H1 (cell line): ENCODE measurements around the gene NECAB3. TPM values are rescaled to one million over a fixed set of nuclear protein-coding genes. Genes with fewer than 3 reads are reported as not detected.

ENCODE experiments used
- CTCF ChIA-PET: fragments of 300-600 bp; sonication (Branson Sonifier 250); formaldehyde crosslinking; loops from one replicate; lab custom pipeline; 2021; ENCODE audit not compliant: partially characterized antibody; lab: Charles Lee
- POLR2A ChIA-PET: fragments of 300-600 bp; sonication (Branson Sonifier 250); formaldehyde crosslinking; loops from one replicate; lab custom pipeline; 2021; ENCODE audit warnings: inconsistent platforms; ENCODE audit not compliant: partially characterized antibody; lab: Charles Lee
- DNase-seq, 2 experiments: peaks; one replicate each; pipeline versions ENCODE4 v3.0.0 to v3.0.0-alpha.2; 2010 to 2022; ENCODE audit warnings: low spot score in 2 of 2, low read depth in 1 of 2, mixed read lengths in 1 of 2
- FAIRE-seq: peaks from 2 replicates; lab custom pipeline; 2011; peaks lifted over from hg19 to GRCh38; lab: Jason Lieb, UNC
- H2AFZ ChIP-seq: 2 replicates; pipeline ENCODE4 v1.8.1; 2012; ENCODE audit warnings: low read length, inconsistent platforms
- H2AK5ac ChIP-seq: 2 replicates; pipeline ENCODE4 v1.6.1; 2013; ENCODE audit warnings: low read depth, low read length
- H2BK120ac ChIP-seq: replicated peaks from 2 replicates; pipeline ENCODE3; 2013; ENCODE audit warnings: low read depth, low read length, inconsistent platforms
- H2BK12ac ChIP-seq: 2 replicates; pipeline ENCODE4 v1.6.1; 2013; ENCODE audit warnings: low read depth, low read length
- H2BK15ac ChIP-seq: 2 replicates; pipeline ENCODE4 v1.6.1; 2013; ENCODE audit warnings: low read length
- H2BK20ac ChIP-seq: 2 replicates; pipeline ENCODE4 v1.6.1; 2013; ENCODE audit warnings: low read length
- H2BK5ac ChIP-seq: 2 replicates; pipeline ENCODE4 v1.6.1; 2013; ENCODE audit warnings: low read depth, low read length
- H3K14ac ChIP-seq: 2 replicates; pipeline ENCODE4 v1.6.1; 2013; ENCODE audit warnings: inconsistent platforms; ENCODE audit not compliant: insufficient read length
- H3K18ac ChIP-seq: 2 replicates; pipeline ENCODE4 v1.6.1; 2013; ENCODE audit warnings: low read length; ENCODE audit errors: extremely low read depth
- H3K23ac ChIP-seq: 2 replicates; pipeline ENCODE4 v1.6.1; 2013; ENCODE audit warnings: inconsistent platforms; ENCODE audit not compliant: insufficient read length
- H3K23me2 ChIP-seq: 2 replicates; pipeline ENCODE4 v1.6.1; 2013; ENCODE audit warnings: low read depth, low read length
- H3K27ac ChIP-seq: 2 replicates; pipeline ENCODE4 v1.6.1; 2011; ENCODE audit warnings: low read depth, low read length, inconsistent platforms
- H3K27me3 ChIP-seq, 4 experiments: replicated peaks in 1 of 4; 1 replicate in 1 of 4; 2 replicates in 3 of 4; pipeline versions ENCODE4 v1.6.1 to v1.8.1; 2011 to 2013; ENCODE audit warnings: low read length in 3 of 4, mild to moderate bottlenecking in 3 of 4, inconsistent platforms in 2 of 4, mixed read lengths in 2 of 4, moderate library complexity in 1 of 4; ENCODE audit not compliant: control insufficient read depth in 3 of 4, insufficient read depth in 3 of 4; ENCODE audit errors: extremely low read depth in 1 of 4
- H3K36me3 ChIP-seq, 4 experiments: 2 replicates each; pipeline versions ENCODE4 v1.6.1 to v1.8.1; 2011 to 2013; ENCODE audit warnings: mild to moderate bottlenecking in 4 of 4, low read length in 3 of 4, moderate library complexity in 2 of 4, control low read depth in 1 of 4, inconsistent platforms in 1 of 4; ENCODE audit not compliant: insufficient read depth in 4 of 4, control insufficient read depth in 2 of 4
- H3K4ac ChIP-seq: replicated peaks from 2 replicates; pipeline ENCODE3; 2013; ENCODE audit warnings: low read length, low read depth, mixed read lengths, inconsistent platforms; ENCODE audit not compliant: insufficient read length
- H3K4me1 ChIP-seq, 4 experiments: replicated peaks in 1 of 4; 1 replicate in 1 of 4; 2 replicates in 3 of 4; pipeline versions ENCODE4 v1.6.1 to v1.8.1; 2011 to 2013; ENCODE audit warnings: low read length in 3 of 4, inconsistent platforms in 2 of 4, mixed read lengths in 1 of 4; ENCODE audit not compliant: insufficient read depth in 4 of 4, control insufficient read depth in 3 of 4
- H3K4me2 ChIP-seq, 2 experiments: 2 replicates each; pipeline versions ENCODE4 v1.6.1 to v1.8.1; 2011 to 2013; ENCODE audit warnings: low read depth in 2 of 2, low read length in 2 of 2, control low read depth in 1 of 2, inconsistent platforms in 1 of 2, mild to moderate bottlenecking in 1 of 2; ENCODE audit not compliant: insufficient read depth in 1 of 2
- H3K4me3 ChIP-seq, 4 experiments: fragments of 200-600, 300-600 bp in 1 of 4; sonication (generic), shearing (Covaris generic), sonication (Bioruptor Twin) in 1 of 4; 2 replicates each; pipeline versions ENCODE4 v1.5.1 to v1.8.1; 2011 to 2016; ENCODE audit warnings: low read length in 4 of 4, low read depth in 3 of 4, control low read depth in 2 of 4, inconsistent platforms in 2 of 4, mild to moderate bottlenecking in 2 of 4, mixed read lengths in 1 of 4, moderate library complexity in 1 of 4; ENCODE audit not compliant: insufficient read depth in 2 of 4; ENCODE audit errors: extremely low read depth in 1 of 4
- H3K56ac ChIP-seq: replicated peaks from 2 replicates; pipeline ENCODE3; 2013; ENCODE audit warnings: low read depth, mild to moderate bottlenecking, mixed read lengths, low read length, inconsistent platforms; ENCODE audit not compliant: insufficient read length
- H3K79me1 ChIP-seq: 2 replicates; pipeline ENCODE4 v1.6.1; 2013; ENCODE audit warnings: low read depth, low read length, control low read depth
- H3K79me2 ChIP-seq, 2 experiments: 2 replicates each; pipeline versions ENCODE4 v1.6.1 to v1.8.1; 2012 to 2013; ENCODE audit warnings: low read length in 2 of 2, mild to moderate bottlenecking in 2 of 2, inconsistent platforms in 1 of 2; ENCODE audit not compliant: insufficient read depth in 2 of 2, control insufficient read depth in 1 of 2
- H3K9ac ChIP-seq, 4 experiments: replicated peaks in 1 of 4; 1 replicate in 1 of 4; 2 replicates in 3 of 4; pipeline versions ENCODE4 v1.6.1 to v1.8.1; 2011 to 2013; ENCODE audit warnings: low read depth in 3 of 4, low read length in 3 of 4, control low read depth in 2 of 4, mild to moderate bottlenecking in 2 of 4, moderate library complexity in 2 of 4, inconsistent platforms in 1 of 4; ENCODE audit errors: extremely low read depth in 1 of 4
- H3K9me3 ChIP-seq, 2 experiments: 2 replicates each; pipeline versions ENCODE4 v1.6.1 to v1.8.1; 2012 to 2013; ENCODE audit warnings: mild to moderate bottlenecking in 2 of 2, moderate library complexity in 2 of 2, control low read depth in 1 of 2, inconsistent platforms in 1 of 2, low read depth in 1 of 2, low read length in 1 of 2, mixed read lengths in 1 of 2; ENCODE audit not compliant: insufficient read depth in 2 of 2
- H4K20me1 ChIP-seq, 2 experiments: replicated peaks in 1 of 2; 2 replicates each; pipeline versions ENCODE3 to v1.8.1; 2011 to 2013; ENCODE audit warnings: inconsistent platforms in 2 of 2, low read length in 2 of 2, mild to moderate bottlenecking in 1 of 2; ENCODE audit not compliant: insufficient read depth in 2 of 2, control insufficient read depth in 1 of 2
- H4K5ac ChIP-seq: 2 replicates; pipeline ENCODE4 v1.6.1; 2013; ENCODE audit warnings: low read length, low read depth, mixed read lengths, inconsistent platforms; ENCODE audit not compliant: insufficient read length
- H4K8ac ChIP-seq: 2 replicates; pipeline ENCODE4 v1.8.0; 2013; ENCODE audit warnings: mild to moderate bottlenecking, moderate library complexity, low read length, inconsistent platforms; ENCODE audit not compliant: insufficient read depth; ENCODE audit errors: extremely low read depth
- H4K91ac ChIP-seq: replicated peaks from 2 replicates; pipeline ENCODE3; 2013; ENCODE audit warnings: low read length, mixed read lengths, inconsistent platforms; ENCODE audit not compliant: insufficient read length
- CHD1 ChIP-seq: IDR thresholded peaks from 2 replicates; pipeline ENCODE4 v1.6.1; 2012; ENCODE audit warnings: low read depth, low read length, improper control_type of control experiment
- WGBS, 2 experiments: shearing (Covaris generic) in 1 of 2; methylation state at CpG; one replicate each; pipeline versions ENCODE4 v1.1.6 to v1.1.7; 2013 to 2015; ENCODE audit warnings: low lambda C conversion rate in 2 of 2, mixed read lengths in 2 of 2, inconsistent platforms in 1 of 2, low coverage in 1 of 2, missing lambda C conversion rate in 1 of 2; ENCODE audit not compliant: insufficient replicate concordance in 2 of 2, insufficient coverage in 1 of 2, insufficient read length in 1 of 2; ENCODE audit errors: extremely low coverage in 1 of 2, missing lambda C conversion rate in 1 of 2; 5-methylcytosine and 5-hydroxymethylcytosine counted together
- polyA plus RNA-seq, 7 experiments: library from polyadenylated mRNA; depleted of rRNA in 3 of 7; stranded (reverse) in 5 of 7; unstranded in 2 of 7; fragments of >200 nt in 5 of 7; fragments of 200-250 nt in 2 of 7; gene quantifications; 1 replicate in 5 of 7; 2 replicates in 1 of 7; 4 replicates in 1 of 7; pipeline versions ENCODE4 v1.2.1 to v1.2.3, GENCODE V29; 2011 to 2013; ENCODE audit warnings: missing spikeins in 2 of 7, mixed read lengths in 2 of 7
- total RNA-seq: library from RNA; stranded (reverse); fragmentation: NEBNext Ultra II Directional; extraction: Animal tissue kit (Norgen Biotek cat#: 25700); gene quantifications from 2 replicates; pipeline ENCODE4 v1.2.1, GENCODE V29; 2021

The NECAB3 gene
- total and polyA plus RNA-seq, 2 of the 8 experiments (the other 6 are each of a cell fraction or from before 2014, with no cell fraction given): 20.5 to 46.2 TPM

DNA sequence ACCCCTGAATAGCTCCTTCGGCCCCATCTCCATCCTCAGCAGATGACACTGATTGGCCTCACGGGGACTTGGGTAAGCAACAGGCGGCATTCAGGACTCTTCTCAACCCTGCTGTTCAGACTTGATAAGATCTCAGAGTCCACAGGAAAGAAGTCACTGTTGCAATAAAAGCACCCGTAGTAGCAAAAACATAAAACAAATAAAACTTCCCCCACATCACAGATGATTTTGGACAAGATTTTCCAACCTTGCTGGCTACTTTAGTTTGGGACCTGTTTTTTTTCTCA is 29.2 kb downstream of the NECAB3 start:
- no peaks in the 10 kb centered on the region for H3K9me3 ChIP-seq
- no peak overlapping the region for H3K18ac ChIP-seq
- peaks cover 0 to 18% (median 0%) of the 10 kb centered on the region in 4 experiments; a peak in 2 of 8 replicates for H3K36me3 ChIP-seq
- H4K91ac ChIP-seq: no peak overlapping the region
- H3K23me2 ChIP-seq: peaks cover 2% of the 10 kb centered on the region; the same call in 1 of the 2 replicates
- no peaks in the 10 kb centered on the region for H3K27me3 ChIP-seq
- WGBS, 2 experiments: 88% methylated on average over 4 of the region's 4 CpGs; no CpG with 5 or more reads in 1 of the 2 experiments
- FAIRE-seq: no peak
- no peak overlapping the region for H3K56ac ChIP-seq
- no peak overlapping the region for H2AFZ ChIP-seq
- no peak overlapping the region for H3K4ac ChIP-seq
- H3K27ac ChIP-seq: no peak overlapping the region
- no peak overlapping the region; a peak in 1 of 7 replicates for H3K9ac ChIP-seq
- CTCF ChIA-PET: interaction anchor here (1.6 kb wide), 1 partner anchor 9 kb away, joined by 7 read pairs; no protein-coding TSS in a partner anchor
- POLR2A ChIA-PET: no interaction called here
- no peak overlapping the region for H3K4me3 ChIP-seq
- no peaks in the 10 kb centered on the region for H3K79me1 ChIP-seq
- no peak overlapping the region for H3K23ac ChIP-seq
- H3K79me2 ChIP-seq: no peaks in the 10 kb centered on the region
- peaks cover 0 to 4% of the 10 kb centered on the region in 2 experiments for H4K20me1 ChIP-seq
- no peak overlapping the region for H2BK15ac ChIP-seq
- H2BK120ac ChIP-seq: no peak overlapping the region
- no peak overlapping the region for H3K14ac ChIP-seq
- no peak overlapping the region for H3K4me2 ChIP-seq
- no peak overlapping the region for H2BK5ac ChIP-seq
- no peak for DNase-seq
- no peak overlapping the region for H2BK20ac ChIP-seq
- H2AK5ac ChIP-seq: no peak overlapping the region
- H2BK12ac ChIP-seq: no peak overlapping the region
- H4K8ac ChIP-seq: peak overlapping the region; percentile 87
- H3K4me1 ChIP-seq: no peaks in the 10 kb centered on the region
- no peak for TF ChIP-seq CHD1
- no peak overlapping the region for H4K5ac ChIP-seq
